ENCODE measurements around the gene CAMK1D.

Gene CAMK1D

DNA sequence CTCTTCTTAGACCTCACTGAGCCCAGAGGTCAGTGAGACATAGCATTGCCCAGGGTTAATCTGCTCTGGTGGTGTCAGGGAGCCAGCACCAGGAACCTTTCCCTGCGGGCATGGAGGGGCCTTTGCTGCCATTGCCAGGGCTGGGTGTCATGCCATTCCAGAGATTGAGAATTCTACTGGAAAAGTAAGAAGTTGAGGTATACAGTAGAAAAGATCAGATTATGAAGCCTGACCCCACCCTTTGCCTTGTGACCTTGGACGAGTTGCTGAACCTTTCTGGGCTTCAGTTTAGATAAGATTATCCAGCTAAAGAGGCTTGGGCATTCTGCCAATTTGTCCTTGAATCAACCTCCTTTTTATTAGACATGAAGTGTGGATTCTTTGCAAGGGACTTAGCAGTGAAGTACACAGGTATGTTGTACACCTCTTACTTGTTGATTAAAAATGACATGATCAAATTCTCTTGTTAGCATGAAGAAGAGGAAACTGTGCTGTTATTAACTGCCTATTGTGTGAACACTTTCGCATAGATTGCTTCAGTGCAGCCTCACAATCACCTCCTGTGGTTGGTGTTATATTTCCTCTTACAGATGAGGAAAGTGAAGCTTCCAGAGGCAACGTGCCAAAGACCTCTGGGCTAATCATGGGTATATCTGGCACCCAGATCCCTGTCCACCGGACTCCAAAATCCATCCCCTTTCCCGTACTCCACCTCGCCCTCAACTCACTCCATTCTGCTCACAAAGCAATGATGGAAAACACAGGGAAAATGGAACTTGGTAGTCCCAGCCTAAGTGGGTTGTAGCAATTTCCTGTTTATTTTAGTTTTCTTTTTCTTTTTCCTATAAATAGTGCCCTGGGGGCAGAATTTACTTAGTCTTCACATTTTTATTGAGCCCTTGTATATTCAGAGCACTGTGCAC lies 151.3 kb downstream of the CAMK1D start:
- DNase-seq = no peak

GRCh38 chr10:12501324-12501723 lies 152.0 kb downstream of the CAMK1D start:
- no peak for DNase-seq

GRCh38 chr10:12501841-12502525 lies 152.6 kb downstream of the CAMK1D start:
- no peak for DNase-seq

- DNase-seq = no peak
These were observed 153.4 kb downstream of the CAMK1D start for GRCh38 chr10:12502526-12503274.

DNA sequence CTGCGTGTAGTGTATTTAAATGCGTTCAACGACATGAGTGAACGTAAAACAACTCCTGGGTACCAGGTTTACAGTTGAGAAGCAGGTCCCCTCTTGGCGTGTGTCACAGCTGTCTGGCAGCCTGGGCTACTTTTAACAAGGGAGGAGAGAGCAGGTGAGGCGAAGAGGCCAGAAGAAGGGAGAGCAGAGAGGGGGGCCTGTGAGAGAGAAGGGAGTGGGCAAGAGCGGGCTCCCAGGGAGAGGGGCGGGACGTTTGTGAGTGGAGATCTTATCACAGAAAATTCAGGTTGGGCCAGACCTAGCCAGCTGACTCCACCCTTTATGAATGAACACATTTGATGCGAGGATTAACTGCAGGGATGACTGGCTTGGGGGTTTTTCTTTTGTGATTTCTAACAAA lies 154.0 kb downstream of the CAMK1D start:
- no peak for DNase-seq

- DNase-seq = no peak
These were observed 154.8 kb downstream of the CAMK1D start for GRCh38 chr10:12504176-12504575.

DNA sequence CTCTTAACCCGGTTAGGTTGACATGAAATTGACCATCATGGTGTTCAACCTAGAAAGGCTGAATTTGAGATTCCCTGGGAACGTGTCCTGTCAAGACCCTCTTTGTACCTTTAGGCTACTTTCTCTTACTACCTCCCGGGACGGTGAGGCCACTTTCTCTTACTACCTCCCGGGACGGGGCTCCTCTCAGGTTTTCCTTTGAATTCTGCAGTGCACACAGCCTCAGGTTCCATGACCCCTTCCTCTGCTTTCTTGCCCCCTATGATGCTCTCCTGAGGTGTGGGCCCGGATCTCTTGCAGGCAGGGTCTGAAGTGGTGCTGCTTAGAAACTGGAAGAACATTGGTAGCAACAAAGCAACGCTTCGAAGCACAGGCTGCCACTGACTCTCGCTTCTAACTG lies 155.3 kb downstream of the CAMK1D start:
- no peak for DNase-seq

- DNase-seq = no peak
These were observed 156.3 kb downstream of the CAMK1D start for GRCh38 chr10:12505683-12506082.

- DNase-seq = no peak
These were observed 158.0 kb downstream of the CAMK1D start for GRCh38 chr10:12507165-12507850.

DNA sequence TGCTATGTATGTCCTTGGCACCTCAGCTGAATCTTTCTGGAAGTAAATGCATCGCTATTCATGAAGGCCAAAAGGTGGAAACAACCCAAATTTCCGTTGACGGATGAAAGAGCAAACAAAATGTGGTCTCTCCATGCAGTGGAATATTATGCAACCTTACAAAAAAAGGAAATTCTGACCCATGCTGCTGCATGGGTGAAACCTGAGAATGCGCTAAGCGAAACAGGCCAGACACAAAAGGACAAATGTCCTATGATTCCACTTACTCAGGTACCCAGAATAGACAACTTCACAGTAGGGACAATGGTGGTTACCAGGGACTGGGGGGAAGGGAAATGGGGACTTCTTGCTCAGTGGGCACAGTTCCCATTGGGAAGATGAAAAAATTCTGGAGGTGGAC lies 158.8 kb downstream of the CAMK1D start:
- no peak for DNase-seq

DNA sequence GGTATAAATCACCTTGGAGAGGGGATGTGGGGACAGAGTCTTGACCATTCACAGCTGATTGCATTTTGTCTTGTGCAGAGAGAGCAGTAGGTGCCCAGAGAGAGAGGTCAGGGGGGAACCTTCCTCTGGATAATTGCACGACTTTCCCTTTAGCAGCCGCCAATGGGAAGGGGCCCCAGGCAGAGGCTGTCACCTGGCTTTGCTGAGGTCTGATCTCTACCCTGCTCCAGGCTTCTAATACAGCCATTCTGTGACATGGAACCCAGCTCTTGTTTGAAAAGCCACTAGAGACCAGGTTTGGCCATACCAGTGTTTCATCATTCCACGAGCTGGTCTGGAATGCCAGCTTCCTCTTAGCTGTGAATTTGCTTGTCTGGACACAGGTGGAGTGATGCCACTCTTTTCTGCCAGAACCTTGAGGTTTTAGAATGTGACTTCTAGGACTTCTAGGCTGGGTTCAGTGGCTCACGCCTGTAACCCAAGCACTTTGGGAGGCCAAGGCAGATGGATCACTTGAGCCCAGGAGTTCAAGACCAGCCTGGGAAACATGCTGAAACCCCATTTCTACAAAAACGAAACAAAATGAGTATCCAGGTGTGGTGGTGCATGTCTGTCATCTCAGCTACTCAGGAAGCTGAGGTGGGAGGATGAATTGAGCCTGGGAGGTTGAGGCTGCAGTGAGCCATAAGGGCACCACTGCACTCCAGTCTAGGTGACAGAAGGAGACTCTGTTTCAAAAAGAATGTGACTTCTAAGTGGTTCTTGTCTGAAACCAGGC lies 159.9 kb downstream of the CAMK1D start:
- DNase-seq = no peak

DNA sequence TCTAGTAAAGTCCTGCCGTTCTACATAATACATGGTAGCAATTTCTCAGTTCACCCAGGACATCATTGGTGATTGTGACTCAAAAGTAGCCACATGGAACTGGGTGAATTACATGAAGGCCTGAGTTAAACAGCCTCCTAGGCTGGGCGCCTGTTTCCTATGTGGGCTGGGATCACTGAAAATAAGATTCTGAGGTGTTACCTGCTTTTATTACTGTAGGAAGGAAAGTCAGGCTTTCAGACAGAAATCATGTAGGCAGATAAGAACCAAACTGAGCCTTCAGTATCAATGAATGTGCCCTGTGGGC lies 160.4 kb downstream of the CAMK1D start:
- DNase-seq = no peak

GRCh38 chr10:12510501-12510941 lies 161.2 kb downstream of the CAMK1D start:
- DNase-seq = no peak

GRCh38 chr10:12510984-12511383 lies 161.6 kb downstream of the CAMK1D start:
- no peak for DNase-seq

- no peak for DNase-seq
These were observed 162.3 kb downstream of the CAMK1D start for GRCh38 chr10:12511651-12512050.

DNA sequence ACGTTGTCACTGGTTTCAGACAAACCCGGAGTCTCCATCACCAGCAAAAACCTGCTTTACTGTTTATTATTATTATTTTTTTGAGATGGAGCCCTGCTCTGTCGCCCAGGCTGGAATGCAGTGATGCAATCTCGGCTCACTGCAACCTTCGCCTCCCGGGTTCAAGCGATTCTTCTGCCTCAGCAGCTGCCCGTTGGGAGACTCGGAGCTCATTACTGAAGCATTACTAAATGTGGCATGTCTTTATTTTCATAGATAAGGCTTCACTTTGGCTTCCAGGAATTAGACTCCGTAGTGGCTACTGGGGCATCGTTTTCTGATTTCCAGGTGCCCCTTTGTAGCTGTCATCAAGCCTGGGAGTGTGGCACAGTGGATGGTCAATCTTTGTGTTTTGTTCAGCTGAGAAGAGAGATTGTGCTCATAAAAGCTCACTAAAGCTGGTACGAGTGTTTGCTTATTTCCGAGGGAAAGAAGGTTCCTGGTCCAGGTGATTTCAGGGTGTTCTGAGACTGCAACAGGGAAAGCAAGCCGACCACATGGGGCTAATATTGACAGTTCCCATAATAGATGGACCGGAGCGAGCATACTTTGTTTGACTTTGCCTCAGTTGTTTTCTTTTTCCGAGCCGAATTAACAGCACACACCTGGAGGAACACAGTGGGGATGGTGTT lies 163.1 kb downstream of the CAMK1D start:
- no peak for DNase-seq

DNA sequence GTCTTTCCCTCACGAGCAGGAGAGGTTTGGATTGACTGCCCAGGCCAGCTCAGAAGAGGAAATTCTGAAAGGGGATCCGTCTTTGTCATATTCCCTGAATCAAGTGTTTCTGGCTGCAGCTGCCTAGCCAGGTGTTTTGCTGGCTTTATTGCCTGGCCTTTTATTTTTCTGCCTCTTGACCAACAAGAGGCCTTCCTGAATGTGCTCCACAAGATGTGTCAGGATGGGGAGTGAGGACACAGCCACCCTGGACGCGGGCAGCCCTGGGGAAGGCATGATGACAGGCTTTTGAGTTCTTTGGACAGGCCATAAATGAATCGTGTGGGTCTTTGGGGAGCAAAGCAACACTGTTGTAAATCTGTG lies 163.6 kb downstream of the CAMK1D start:
- no peak for DNase-seq

- no peak for DNase-seq
These were observed 164.7 kb downstream of the CAMK1D start for GRCh38 chr10:12513775-12514673.

DNA sequence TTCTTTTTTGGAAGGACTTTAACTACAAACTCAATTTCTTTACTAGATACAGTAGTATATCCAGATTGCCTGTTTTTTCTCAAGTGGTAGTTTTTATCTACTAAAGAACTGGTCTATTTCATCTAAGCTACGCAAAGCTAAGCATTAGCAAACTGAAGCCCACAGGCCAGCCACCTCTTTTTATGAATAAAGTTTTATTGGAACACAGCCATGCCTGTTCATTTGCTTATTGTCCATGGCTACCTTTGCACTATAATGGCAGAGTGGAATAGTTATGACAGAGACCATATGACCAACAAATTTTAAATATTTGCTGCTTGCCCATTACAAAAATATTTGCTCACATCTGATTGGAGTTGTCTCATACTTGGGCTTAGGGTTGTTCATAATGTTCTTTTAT lies 168.7 kb downstream of the CAMK1D start:
- no peak for DNase-seq

GRCh38 chr10:12521423-12521822 lies 172.1 kb downstream of the CAMK1D start:
- DNase-seq = no peak

DNA sequence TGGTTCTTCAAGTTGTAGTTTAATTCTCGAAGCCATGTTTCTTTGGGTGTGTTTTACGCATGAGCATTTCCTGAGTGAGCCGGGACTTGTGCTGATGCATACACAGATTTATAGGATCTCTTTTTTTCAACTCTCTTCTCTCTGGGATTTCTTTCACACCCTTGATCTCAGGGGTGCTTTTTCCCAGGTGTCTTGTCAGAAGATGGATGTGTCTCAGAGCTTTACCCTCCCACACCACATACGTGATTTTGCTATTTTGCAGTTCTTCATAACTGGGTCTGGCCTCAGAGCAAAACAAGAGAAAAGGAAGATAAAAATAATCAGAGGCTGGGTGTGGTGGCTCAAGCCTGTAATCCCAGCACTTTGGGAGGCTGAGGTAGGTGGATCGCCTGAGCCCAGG lies 177.0 kb downstream of the CAMK1D start:
- DNase-seq = no peak

All from T-helper 9 cell (primary cell).